Ishikawa (cell line): ENCODE data around the gene MGAM2.

ENCODE experiments used
- CEBPB ChIP-seq: IDR thresholded peaks from 2 replicates; pipeline ENCODE4 v1.6.1; 2012
- CREB1 ChIP-seq: IDR thresholded peaks from 2 replicates; pipeline ENCODE4 v1.6.1; 2012; ENCODE audit warnings: low read depth
- EGR1 ChIP-seq: IDR thresholded peaks from 2 replicates; pipeline ENCODE4 v1.6.1; 2012
- EP300 ChIP-seq: IDR thresholded peaks from 2 replicates; pipeline ENCODE4 v1.6.1; 2012; ENCODE audit warnings: borderline replicate concordance
- FOXM1 ChIP-seq: IDR thresholded peaks from 2 replicates; pipeline ENCODE4 v1.6.1; 2012; ENCODE audit warnings: low read depth, borderline replicate concordance
- NFIC ChIP-seq: IDR thresholded peaks from 2 replicates; pipeline ENCODE4 v1.6.1; 2012
- RAD21 ChIP-seq: IDR thresholded peaks from 2 replicates; pipeline ENCODE4 v1.6.1; 2012; ENCODE audit warnings: low read depth
- TAF1 ChIP-seq: IDR thresholded peaks from 2 replicates; pipeline ENCODE4 v1.6.1; 2012; ENCODE audit warnings: low read depth, mild to moderate bottlenecking
- TCF12 ChIP-seq: IDR thresholded peaks from 2 replicates; pipeline ENCODE4 v1.6.1; 2012; ENCODE audit warnings: low read depth
- TEAD4 ChIP-seq: IDR thresholded peaks from 2 replicates; pipeline ENCODE4 v1.6.1; 2012
- YY1 ChIP-seq: IDR thresholded peaks from 2 replicates; pipeline ENCODE4 v1.6.1; 2012; ENCODE audit warnings: low read depth
- ZBTB7A ChIP-seq: IDR thresholded peaks from 2 replicates; pipeline ENCODE4 v1.6.1; 2012; ENCODE audit warnings: low read depth
- TF ChIP-seq, protein P1 (sequence below): IDR thresholded peaks from 2 replicates; pipeline ENCODE4 v1.6.1; 2012; ENCODE audit warnings: low read depth, mild to moderate bottlenecking
- TF ChIP-seq, protein P2 (sequence below): IDR thresholded peaks from 2 replicates; pipeline ENCODE4 v1.6.1; 2012
- TF ChIP-seq, protein P3 (sequence below): IDR thresholded peaks from 2 replicates; pipeline ENCODE4 v1.6.1; 2012

MGAM2 gene

DNA sequence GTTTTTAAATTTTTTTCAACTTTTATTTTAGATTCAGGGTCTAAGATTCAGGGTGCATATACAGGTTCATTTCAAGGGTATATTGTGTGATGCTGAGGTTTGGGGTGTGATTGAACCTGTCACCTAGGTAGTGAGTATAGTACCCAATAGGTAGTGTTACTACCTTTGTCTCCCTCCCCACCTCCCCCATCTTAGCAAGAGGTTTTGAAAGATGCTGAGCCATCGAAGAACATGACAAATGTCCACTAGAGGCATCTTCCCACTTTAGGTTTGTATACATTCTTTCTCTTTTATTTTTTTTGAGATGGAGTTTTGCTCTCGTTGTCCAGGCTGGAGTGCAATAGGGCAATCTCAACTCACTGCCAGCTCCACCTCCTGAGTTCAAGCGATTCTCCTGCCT is 880 bp upstream of the MGAM2 start:
- TF ChIP-seq CEBPB = no peak
- no peak for TF ChIP-seq ZBTB7A
- no peak for TF ChIP-seq TAF1

DNA sequence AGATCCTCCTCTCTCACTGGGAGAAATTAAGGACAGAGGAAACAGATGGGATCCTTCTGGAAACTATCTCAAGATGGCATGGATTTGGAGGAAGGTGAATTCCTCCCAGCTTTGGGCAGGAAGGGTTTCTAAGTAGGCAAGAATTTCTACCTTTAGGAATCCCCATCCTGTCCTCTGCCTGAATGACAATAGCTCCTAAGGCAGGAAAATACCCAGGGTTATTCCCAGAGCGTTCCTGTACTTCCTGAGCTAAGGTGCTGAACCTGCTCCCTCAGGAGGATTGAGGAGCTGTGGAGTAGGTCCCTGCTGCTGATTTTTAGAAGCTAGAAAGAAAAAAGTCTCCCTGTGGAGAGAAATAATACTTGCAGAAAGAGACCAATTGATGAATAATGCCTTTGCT is 568 bp downstream of the MGAM2 start:
- TF ChIP-seq CEBPB (no peak), YY1 (no peak), EGR1 (no peak), EP300 (no peak), TAF1 (no peak), ZBTB7A (no peak), FOXM1 (no peak), NFIC (no peak)
- TF ChIP-seq, protein P1, sequence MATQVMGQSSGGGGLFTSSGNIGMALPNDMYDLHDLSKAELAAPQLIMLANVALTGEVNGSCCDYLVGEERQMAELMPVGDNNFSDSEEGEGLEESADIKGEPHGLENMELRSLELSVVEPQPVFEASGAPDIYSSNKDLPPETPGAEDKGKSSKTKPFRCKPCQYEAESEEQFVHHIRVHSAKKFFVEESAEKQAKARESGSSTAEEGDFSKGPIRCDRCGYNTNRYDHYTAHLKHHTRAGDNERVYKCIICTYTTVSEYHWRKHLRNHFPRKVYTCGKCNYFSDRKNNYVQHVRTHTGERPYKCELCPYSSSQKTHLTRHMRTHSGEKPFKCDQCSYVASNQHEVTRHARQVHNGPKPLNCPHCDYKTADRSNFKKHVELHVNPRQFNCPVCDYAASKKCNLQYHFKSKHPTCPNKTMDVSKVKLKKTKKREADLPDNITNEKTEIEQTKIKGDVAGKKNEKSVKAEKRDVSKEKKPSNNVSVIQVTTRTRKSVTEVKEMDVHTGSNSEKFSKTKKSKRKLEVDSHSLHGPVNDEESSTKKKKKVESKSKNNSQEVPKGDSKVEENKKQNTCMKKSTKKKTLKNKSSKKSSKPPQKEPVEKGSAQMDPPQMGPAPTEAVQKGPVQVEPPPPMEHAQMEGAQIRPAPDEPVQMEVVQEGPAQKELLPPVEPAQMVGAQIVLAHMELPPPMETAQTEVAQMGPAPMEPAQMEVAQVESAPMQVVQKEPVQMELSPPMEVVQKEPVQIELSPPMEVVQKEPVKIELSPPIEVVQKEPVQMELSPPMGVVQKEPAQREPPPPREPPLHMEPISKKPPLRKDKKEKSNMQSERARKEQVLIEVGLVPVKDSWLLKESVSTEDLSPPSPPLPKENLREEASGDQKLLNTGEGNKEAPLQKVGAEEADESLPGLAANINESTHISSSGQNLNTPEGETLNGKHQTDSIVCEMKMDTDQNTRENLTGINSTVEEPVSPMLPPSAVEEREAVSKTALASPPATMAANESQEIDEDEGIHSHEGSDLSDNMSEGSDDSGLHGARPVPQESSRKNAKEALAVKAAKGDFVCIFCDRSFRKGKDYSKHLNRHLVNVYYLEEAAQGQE = no peak
- TF ChIP-seq, protein P2, sequence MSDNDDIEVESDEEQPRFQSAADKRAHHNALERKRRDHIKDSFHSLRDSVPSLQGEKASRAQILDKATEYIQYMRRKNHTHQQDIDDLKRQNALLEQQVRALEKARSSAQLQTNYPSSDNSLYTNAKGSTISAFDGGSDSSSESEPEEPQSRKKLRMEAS = no peak

DNA sequence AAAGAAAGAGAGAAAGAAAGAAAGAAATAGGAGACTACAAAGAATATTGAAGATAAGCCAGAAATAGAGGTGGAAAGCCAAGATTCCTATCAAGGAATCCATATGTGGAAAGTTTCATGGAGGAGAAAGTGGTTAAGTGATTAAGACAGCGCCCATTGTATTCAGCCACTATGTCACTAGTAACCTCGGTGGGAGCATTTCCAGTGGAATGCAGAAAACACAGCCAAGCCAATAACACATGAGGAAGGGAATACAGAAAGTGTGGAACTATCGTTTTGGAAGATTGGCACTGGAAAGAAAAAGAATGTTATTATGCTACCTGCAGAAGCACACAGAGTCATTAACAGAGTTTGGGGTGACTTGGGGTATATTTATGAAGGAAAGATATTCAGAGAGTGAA is 2.7 kb downstream of the MGAM2 start:
- TF ChIP-seq EP300 (no peak), TAF1 (no peak), FOXM1 (no peak), TCF12 (no peak), YY1 (no peak), EGR1 (no peak), ZBTB7A (no peak)
- TF ChIP-seq, protein P2 = no peak

DNA sequence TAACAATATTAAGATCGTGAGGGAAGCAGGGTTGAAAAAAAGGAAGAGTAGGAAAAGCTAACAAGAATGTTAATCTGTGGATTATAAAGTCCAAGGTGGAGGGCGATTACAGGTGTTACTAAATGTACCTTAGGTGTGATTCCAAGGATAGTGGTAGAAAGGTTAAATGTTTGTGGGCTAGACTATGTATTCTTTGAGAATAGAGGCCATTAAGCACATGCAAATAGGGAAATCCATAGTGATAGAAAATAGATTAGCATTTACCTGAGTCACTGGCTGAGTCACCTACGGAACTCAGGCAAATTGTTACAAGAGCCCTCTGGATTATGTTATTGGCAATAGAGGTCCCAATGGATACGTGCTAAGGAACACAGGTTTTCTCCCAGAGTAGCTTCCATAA is 9.0 kb downstream of the MGAM2 start:
- no peak for TF ChIP-seq EP300
- TF ChIP-seq TAF1 = no peak
- no peak for TF ChIP-seq TEAD4

DNA sequence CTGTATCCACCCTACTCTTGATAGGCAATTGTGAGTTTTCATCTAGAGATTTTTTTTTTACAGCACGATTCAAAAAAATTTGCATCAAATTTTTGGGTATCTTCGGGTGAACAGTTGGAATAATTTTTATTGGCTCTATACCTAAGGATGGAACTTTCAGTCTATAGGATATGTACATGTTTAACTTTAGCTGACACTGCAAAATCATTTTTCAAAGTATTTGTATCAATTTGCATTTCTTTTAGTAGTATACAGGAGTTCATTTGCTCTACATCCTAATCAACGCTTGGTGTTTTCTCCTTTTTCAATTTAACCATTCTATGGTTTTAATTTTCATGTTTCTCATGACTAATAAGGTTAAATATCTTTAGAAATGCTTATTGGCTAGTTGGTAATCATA is 11.7 kb downstream of the MGAM2 start:
- no peak for TF ChIP-seq FOXM1
- TF ChIP-seq EP300 = no peak

DNA sequence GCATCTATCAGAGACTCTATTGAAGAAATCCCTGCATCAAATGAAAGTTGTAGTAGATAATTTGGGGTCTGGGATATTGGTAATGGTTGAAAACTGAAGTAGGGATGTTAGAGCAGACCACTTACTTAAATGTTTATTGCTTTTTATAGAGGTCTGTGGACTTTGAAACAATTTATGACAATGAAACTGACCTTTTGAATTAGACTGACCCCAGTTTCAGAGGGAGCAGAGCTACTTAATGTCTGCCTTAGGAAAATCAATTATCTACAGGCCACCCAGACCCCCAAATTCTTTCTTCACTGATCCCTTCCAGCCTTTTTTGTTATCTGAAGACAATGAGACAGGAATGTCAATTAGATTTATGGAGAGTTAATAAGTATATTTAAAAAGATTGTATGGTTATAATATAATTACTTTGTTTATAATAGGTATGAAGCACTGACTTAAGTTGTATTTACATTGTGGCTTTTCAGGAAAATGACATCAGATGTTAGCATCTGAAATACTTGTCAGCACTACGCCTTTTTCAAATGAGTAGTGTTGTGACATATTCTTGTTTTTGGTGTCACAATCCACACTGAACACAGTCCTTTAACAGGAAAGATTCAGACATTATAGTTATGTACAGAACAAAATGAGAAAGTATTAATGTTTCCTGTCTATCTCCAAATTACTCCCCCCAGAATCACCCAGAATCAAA is 13.9 kb downstream of the MGAM2 start:
- TF ChIP-seq, protein P1 = no peak
- no peak for TF ChIP-seq ZBTB7A
- no peak for TF ChIP-seq YY1
- no peak for TF ChIP-seq FOXM1
- no peak for TF ChIP-seq EGR1

DNA sequence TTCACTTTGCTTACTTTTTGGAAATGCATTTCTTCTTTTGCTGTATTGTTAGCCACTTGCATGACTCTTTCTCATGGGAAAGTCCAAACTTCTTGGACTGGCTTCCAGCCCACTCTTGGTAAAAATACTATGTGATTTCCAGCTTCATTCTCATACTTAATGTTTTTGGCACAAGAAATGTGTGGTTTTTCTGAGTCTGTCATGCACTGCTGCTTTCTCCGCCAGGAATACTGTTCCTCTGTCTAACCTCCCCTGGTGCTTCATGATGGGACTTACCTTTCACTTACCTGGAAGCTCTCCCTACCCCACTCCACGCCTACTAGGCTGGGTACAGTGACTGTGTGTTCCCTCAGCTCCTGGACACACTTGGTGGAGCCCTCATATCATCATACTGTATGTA is 18.7 kb downstream of the MGAM2 start:
- TF ChIP-seq CREB1 (no peak), YY1 (no peak), TAF1 (no peak), TEAD4 (no peak), EP300 (no peak), NFIC (no peak), RAD21 (no peak), ZBTB7A (no peak), TCF12 (no peak), CEBPB (no peak), EGR1 (no peak), FOXM1 (no peak)
- TF ChIP-seq, protein P2 = no peak
- TF ChIP-seq, protein P3, sequence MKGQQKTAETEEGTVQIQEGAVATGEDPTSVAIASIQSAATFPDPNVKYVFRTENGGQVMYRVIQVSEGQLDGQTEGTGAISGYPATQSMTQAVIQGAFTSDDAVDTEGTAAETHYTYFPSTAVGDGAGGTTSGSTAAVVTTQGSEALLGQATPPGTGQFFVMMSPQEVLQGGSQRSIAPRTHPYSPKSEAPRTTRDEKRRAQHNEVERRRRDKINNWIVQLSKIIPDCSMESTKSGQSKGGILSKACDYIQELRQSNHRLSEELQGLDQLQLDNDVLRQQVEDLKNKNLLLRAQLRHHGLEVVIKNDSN = no peak
- TF ChIP-seq, protein P1 = no peak
